RCC 7860 (cell line): Measurements from ENCODE around the gene KCNQ1OT1.

Experiments
- DNase-seq: peaks from one replicate; pipeline ENCODE4 v3.0.0-alpha.2; 2015; ENCODE audit warnings: low spot score
- FAIRE-seq: peaks from 2 replicates; lab custom pipeline; 2012; peaks lifted over from hg19 to GRCh38; lab: Jason Lieb, UNC

The KCNQ1OT1 gene

GRCh38 chr11:2584812-2585565 is 114.8 kb downstream of the KCNQ1OT1 start:
- FAIRE-seq (no peak), DNase-seq (no peak)

GRCh38 chr11:2584434-2584811 is 115.4 kb downstream of the KCNQ1OT1 start:
- DNase-seq (no peak), FAIRE-seq (no peak)

GRCh38 chr11:2583605-2583958 is 116.2 kb downstream of the KCNQ1OT1 start:
- FAIRE-seq (no peak), DNase-seq (no peak)

- no peak for FAIRE-seq
- DNase-seq: no peak
Observed at GRCh38 chr11:2582946-2583604, 116.7 kb downstream of the KCNQ1OT1 start.

GRCh38 chr11:2582351-2582945 is 117.3 kb downstream of the KCNQ1OT1 start:
- FAIRE-seq (no peak), DNase-seq (no peak)

- FAIRE-seq (no peak), DNase-seq (no peak)
Observed at GRCh38 chr11:2581931-2582350, 117.9 kb downstream of the KCNQ1OT1 start.

- no peak for FAIRE-seq
- no peak for DNase-seq
Observed at GRCh38 chr11:2581151-2581930, 118.5 kb downstream of the KCNQ1OT1 start.

- FAIRE-seq (no peak), DNase-seq (no peak)
Observed at GRCh38 chr11:2580571-2581001, 119.2 kb downstream of the KCNQ1OT1 start.

- no peak for FAIRE-seq
- no peak for DNase-seq
Observed at GRCh38 chr11:2580061-2580421, 119.8 kb downstream of the KCNQ1OT1 start.

GRCh38 chr11:2579315-2580060 is 120.3 kb downstream of the KCNQ1OT1 start:
- FAIRE-seq: no peak

GRCh38 chr11:2578929-2579270 is 120.9 kb downstream of the KCNQ1OT1 start:
- FAIRE-seq (no peak), DNase-seq (no peak)

More at GRCh38 chr11:2579315-2580060, 120.3 kb downstream of the KCNQ1OT1 start:
- no peak for DNase-seq

- DNase-seq: no peak
- no peak for FAIRE-seq
Observed at GRCh38 chr11:2577991-2578928, 121.5 kb downstream of the KCNQ1OT1 start.

GRCh38 chr11:2577031-2577990 is 122.5 kb downstream of the KCNQ1OT1 start:
- DNase-seq: no peak
- FAIRE-seq: no peak

GRCh38 chr11:2576549-2576948 is 123.2 kb downstream of the KCNQ1OT1 start:
- no peak for FAIRE-seq

GRCh38 chr11:2576111-2576510 is 123.7 kb downstream of the KCNQ1OT1 start:
- no peak for DNase-seq
- FAIRE-seq: no peak

More at GRCh38 chr11:2576549-2576948, 123.2 kb downstream of the KCNQ1OT1 start:
- no peak for DNase-seq

- no peak for FAIRE-seq
- DNase-seq: no peak
Observed at GRCh38 chr11:2575591-2576051, 124.2 kb downstream of the KCNQ1OT1 start.

GRCh38 chr11:2574553-2575535 is 125.0 kb downstream of the KCNQ1OT1 start:
- DNase-seq: no peak
- FAIRE-seq: no peak
